ENCODE results near the gene CFB. TPM values are rescaled to one million over a fixed set of nuclear protein-coding genes. Genes with fewer than 3 reads are reported as not detected.
A peak's percentile ranks its signal among the peaks of the same experiment; 100 is the strongest.

CFB gene
- total and polyA plus RNA-seq, 9 of the 15 experiments (the other 6 are each of a cell fraction or from before 2014, with no cell fraction given) = 0.08 to 0.91 (median 0.22) TPM; not detected in 4

DNA sequence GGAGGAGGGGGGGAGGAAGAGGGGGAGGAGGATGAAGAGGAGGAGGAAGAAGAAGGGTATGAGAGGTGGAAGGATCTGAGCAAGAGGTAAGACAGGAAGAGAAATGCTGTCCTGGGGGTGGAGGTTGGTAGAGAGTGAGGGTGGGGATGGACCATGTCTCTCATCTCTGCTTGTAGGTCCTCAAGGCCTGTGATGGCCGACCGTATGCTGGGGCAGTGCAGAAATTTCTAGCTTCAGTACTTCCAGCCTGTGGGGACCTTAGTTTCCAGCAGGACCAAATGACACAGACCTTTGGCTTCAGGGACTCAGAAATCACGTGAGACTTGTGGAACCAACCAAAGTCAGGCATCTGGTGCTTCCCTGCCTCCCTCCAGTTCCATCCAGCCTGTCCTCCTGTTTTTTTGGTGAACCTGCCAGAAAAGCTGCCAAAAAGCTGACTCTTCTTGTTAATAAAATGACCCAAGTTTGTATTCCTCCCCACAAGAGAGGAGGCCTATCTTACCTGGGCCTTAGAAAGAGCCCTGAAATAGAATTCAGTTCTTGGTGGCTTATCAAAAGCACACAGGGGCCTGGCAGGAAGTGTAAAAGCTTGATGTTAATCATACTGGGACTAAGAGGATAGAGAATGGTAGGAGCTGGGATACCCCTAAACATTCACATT is 33.5 kb downstream of the CFB start (continued):
- TF ChIP-seq, protein P1, sequence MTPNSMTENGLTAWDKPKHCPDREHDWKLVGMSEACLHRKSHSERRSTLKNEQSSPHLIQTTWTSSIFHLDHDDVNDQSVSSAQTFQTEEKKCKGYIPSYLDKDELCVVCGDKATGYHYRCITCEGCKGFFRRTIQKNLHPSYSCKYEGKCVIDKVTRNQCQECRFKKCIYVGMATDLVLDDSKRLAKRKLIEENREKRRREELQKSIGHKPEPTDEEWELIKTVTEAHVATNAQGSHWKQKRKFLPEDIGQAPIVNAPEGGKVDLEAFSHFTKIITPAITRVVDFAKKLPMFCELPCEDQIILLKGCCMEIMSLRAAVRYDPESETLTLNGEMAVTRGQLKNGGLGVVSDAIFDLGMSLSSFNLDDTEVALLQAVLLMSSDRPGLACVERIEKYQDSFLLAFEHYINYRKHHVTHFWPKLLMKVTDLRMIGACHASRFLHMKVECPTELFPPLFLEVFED (CRISPR knock-in tag; conservative IDR thresholded peaks at IDR 0.05) = no peak
- TF ChIP-seq MEF2D (tag; conservative IDR thresholded peaks at IDR 0.05; ENCODE audit: low read depth) = no peak
- TF ChIP-seq, protein P2, sequence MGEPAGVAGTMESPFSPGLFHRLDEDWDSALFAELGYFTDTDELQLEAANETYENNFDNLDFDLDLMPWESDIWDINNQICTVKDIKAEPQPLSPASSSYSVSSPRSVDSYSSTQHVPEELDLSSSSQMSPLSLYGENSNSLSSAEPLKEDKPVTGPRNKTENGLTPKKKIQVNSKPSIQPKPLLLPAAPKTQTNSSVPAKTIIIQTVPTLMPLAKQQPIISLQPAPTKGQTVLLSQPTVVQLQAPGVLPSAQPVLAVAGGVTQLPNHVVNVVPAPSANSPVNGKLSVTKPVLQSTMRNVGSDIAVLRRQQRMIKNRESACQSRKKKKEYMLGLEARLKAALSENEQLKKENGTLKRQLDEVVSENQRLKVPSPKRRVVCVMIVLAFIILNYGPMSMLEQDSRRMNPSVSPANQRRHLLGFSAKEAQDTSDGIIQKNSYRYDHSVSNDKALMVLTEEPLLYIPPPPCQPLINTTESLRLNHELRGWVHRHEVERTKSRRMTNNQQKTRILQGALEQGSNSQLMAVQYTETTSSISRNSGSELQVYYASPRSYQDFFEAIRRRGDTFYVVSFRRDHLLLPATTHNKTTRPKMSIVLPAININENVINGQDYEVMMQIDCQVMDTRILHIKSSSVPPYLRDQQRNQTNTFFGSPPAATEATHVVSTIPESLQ (CRISPR knock-in tag; IDR thresholded peaks at IDR 0.05) = no peak
- no peak for TF ChIP-seq TGIF2 (CRISPR knock-in tag; IDR thresholded peaks at IDR 0.05)
- TF ChIP-seq ZNF398 (CRISPR knock-in tag; IDR thresholded peaks at IDR 0.05) = no peak
- no peak for TF ChIP-seq ELK3 (CRISPR knock-in tag; IDR thresholded peaks at IDR 0.05)
- TF ChIP-seq L3MBTL2 (IDR thresholded peaks at IDR 0.05) = peak; percentile 59; the same call in 1 of the 2 replicates
- no peak for TF ChIP-seq MCM5 (IDR thresholded peaks at IDR 0.05; ENCODE audit: low read depth)
- 0 out of 2 replicates have a peak, but pooled peaks have one; percentile 42 for TF ChIP-seq SMAD3 (CRISPR knock-in tag; conservative IDR thresholded peaks at IDR 0.05)
- peak; percentile 71; the same call in 1 of the 2 replicates for TF ChIP-seq BHLHE40 (IDR thresholded peaks at IDR 0.05; ENCODE audit: low read length)
- TF ChIP-seq FOSL1 (tag; conservative IDR thresholded peaks at IDR 0.05) = no peak
- TF ChIP-seq ZNF282 (CRISPR knock-in tag; IDR thresholded peaks at IDR 0.05) = no peak
- TF ChIP-seq, protein P3, sequence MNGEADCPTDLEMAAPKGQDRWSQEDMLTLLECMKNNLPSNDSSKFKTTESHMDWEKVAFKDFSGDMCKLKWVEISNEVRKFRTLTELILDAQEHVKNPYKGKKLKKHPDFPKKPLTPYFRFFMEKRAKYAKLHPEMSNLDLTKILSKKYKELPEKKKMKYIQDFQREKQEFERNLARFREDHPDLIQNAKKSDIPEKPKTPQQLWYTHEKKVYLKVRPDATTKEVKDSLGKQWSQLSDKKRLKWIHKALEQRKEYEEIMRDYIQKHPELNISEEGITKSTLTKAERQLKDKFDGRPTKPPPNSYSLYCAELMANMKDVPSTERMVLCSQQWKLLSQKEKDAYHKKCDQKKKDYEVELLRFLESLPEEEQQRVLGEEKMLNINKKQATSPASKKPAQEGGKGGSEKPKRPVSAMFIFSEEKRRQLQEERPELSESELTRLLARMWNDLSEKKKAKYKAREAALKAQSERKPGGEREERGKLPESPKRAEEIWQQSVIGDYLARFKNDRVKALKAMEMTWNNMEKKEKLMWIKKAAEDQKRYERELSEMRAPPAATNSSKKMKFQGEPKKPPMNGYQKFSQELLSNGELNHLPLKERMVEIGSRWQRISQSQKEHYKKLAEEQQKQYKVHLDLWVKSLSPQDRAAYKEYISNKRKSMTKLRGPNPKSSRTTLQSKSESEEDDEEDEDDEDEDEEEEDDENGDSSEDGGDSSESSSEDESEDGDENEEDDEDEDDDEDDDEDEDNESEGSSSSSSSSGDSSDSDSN (IDR thresholded peaks at IDR 0.05; ENCODE audit: borderline replicate concordance in 1 of 2, low read depth in 2 of 2, low read length in 2 of 2) = 0 out of 4 replicates have a peak, but pooled peaks of 1 of the 2 experiments have one; percentile 47
- no peak for TF ChIP-seq KAT2B (IDR thresholded peaks at IDR 0.05; ENCODE audit: low read depth, low read length)
- no peak for TF ChIP-seq ETV6 (IDR thresholded peaks at IDR 0.05; ENCODE audit: borderline replicate concordance in 1 of 2, low read depth in 2 of 2, low read length in 1 of 2)
- no peak for TF ChIP-seq ETV6 (CRISPR knock-in tag; IDR thresholded peaks at IDR 0.05; ENCODE audit: borderline replicate concordance)
- TF ChIP-seq SNRNP70 (optimal IDR thresholded peaks at IDR 0.05; ENCODE audit: low read depth, low read length) = no peak
- TF ChIP-seq RBM14 (IDR thresholded peaks at IDR 0.05; ENCODE audit: borderline replicate concordance, insufficient read depth, low read depth, low read length) = no peak
